Smooth muscle cell of the coronary artery (primary cell): Measurements from ENCODE around the gene INVS. TPM values are rescaled to one million over a fixed set of nuclear protein-coding genes. Genes with fewer than 3 reads are reported as not detected.

Experiments
- total RNA-seq: library from RNA; depleted of rRNA; stranded (reverse); fragments of >200 nt; gene quantifications from 2 replicates; pipeline ENCODE4 v1.2.3, GENCODE V29; 2014; ENCODE audit warnings: low replicate concordance

Gene INVS, protein sequence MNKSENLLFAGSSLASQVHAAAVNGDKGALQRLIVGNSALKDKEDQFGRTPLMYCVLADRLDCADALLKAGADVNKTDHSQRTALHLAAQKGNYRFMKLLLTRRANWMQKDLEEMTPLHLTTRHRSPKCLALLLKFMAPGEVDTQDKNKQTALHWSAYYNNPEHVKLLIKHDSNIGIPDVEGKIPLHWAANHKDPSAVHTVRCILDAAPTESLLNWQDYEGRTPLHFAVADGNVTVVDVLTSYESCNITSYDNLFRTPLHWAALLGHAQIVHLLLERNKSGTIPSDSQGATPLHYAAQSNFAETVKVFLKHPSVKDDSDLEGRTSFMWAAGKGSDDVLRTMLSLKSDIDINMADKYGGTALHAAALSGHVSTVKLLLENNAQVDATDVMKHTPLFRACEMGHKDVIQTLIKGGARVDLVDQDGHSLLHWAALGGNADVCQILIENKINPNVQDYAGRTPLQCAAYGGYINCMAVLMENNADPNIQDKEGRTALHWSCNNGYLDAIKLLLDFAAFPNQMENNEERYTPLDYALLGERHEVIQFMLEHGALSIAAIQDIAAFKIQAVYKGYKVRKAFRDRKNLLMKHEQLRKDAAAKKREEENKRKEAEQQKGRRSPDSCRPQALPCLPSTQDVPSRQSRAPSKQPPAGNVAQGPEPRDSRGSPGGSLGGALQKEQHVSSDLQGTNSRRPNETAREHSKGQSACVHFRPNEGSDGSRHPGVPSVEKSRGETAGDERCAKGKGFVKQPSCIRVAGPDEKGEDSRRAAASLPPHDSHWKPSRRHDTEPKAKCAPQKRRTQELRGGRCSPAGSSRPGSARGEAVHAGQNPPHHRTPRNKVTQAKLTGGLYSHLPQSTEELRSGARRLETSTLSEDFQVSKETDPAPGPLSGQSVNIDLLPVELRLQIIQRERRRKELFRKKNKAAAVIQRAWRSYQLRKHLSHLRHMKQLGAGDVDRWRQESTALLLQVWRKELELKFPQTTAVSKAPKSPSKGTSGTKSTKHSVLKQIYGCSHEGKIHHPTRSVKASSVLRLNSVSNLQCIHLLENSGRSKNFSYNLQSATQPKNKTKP
- 18.0 and 28.2 TPM in 2 replicates for total RNA-seq

GRCh38 chr9:100098887-100099721, at the start of gene INVS, which contains the start of gene ERP44:
Gene INVS, plus strand, starts transcription at chr9:100099243. Its CDS starts 5,279 bp downstream, at chr9:100104522.
Gene ERP44, minus strand, starts transcription at chr9:100099000. Its CDS starts 160 bp downstream, at chr9:100098840.

Other genes starting within 250 kb of the INVS start
- gene STX17, start 192.6 kb upstream of the INVS start, total RNA-seq, result 8.7 and 10.2 TPM in 2 replicates
- gene ERP44, start 243 bp upstream of the INVS start, total RNA-seq, result 3.3 and 6.3 TPM in 2 replicates